HG03558 (cell line): ENCODE data around the gene AFF1.
A peak's percentile ranks its signal among the peaks of the same experiment; 100 is the strongest.
"Not testable (repeated sequence)": the region's sequence is repeated elsewhere in the genome, so short reads cannot be mapped to it uniquely, and the experiment has no call there.

Experiments
- ATAC-seq: cut with Tn5 transposase; IDR thresholded peaks from one replicate; pipeline ENCODE4 v1.9.1; 2021; ENCODE audit warnings: moderate number of reproducible peaks; ENCODE audit not compliant: unreplicated experiment; ENCODE audit errors: extremely low read depth

AFF1 gene

GRCh38 chr4:87073199-87074120 is 138.6 kb downstream of the AFF1 start:
- ATAC-seq, result peak; percentile 84

GRCh38 chr4:87074121-87074488 is 139.3 kb downstream of the AFF1 start:
- ATAC-seq, result peak; percentile 29

DNA sequence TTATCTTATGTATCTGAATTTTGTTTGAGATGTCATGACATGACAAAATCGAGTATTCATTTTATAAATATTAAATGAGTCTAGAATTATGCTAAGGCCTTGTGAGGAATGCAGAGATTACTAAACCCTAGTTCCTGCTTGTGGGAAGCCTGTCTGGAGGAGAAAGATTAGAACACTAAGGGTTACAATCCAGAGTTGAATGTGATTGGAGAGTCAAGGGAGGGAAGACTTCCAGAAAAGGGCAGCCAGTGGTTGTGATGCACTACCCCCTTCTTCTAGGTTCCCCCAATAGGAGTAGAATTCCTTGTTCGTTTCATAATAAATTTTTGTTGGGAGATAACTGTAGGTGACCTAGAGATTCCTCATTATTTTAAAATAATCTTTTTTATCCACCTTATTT is 141.1 kb downstream of the AFF1 start:
- no peak for ATAC-seq

- ATAC-seq, result no peak
These were observed 142.0 kb downstream of the AFF1 start for GRCh38 chr4:87076690-87077358.

DNA sequence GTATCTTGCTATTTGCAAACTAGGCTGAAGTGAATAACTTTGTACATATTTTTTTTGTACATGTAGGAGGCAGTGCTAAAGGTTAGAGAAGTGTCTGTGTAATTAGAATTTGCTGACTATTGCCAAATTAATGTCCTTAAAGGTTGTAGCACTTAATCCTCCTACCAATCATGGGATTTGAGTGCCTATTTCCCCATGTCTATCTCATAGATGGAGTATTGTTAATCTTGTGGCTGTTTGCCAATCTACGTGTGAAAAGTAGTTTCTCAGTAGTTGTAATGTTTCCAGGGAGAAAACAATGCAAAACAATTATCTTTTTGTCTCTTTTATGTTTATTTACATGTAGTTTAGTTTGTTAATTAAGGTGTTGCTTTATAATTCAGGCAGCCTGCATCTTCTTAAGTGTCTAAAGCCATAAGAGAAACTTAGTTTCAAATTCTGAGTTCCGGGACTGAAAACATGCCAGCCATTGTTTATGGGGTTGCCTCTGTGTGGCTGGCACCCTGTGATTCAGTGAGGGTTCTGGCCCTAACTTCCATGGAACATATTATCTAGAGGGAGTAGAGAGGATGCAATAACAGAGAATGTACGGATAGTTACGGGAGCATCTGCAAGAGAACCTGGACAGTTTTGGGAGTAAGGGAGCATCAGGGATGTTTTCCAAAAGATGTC is 143.2 kb downstream of the AFF1 start:
- ATAC-seq, result no peak

DNA sequence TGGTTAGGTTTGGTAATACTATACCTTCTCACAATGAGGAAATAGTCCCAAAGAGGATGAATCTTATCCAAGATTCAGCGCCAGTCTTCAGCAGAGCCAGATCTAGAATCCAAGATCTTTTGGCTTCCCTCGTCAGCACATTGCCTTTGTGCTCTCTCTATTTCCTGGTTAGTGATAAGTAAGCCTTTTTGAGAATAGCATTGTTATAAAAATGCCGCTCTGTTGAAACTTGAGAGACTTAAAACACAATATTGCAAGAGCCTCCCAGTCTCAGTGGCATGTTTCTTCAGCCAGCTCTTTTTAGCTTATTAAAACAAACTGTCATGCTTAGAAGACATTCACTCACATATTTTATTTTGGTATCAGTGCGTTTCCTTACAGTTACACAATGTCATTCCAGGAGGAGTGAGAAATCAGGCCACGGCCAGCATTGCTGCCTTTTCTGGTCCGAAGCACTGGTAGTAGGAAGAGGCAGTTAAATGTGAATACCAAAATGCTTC is 144.2 kb downstream of the AFF1 start:
- no peak for ATAC-seq

DNA sequence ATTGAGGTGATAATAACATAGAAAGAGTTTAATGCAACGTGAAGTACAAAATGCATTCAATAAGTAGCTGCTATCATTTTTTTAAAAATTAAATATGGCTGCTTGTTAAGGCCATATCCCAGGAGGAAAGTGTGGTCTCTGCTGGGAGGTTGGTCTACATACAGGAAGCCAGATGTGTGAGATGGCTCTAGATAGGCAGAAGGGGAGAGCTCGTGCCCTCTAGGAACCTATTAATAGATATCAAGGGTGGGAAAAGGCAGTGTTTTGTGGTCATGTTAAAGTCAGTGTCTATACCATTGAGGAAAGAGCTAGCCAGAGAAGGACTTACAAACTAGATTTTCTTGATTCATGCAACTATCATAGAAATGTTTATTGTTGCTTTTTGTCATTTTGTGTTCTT is 145.2 kb downstream of the AFF1 start:
- no peak for ATAC-seq

DNA sequence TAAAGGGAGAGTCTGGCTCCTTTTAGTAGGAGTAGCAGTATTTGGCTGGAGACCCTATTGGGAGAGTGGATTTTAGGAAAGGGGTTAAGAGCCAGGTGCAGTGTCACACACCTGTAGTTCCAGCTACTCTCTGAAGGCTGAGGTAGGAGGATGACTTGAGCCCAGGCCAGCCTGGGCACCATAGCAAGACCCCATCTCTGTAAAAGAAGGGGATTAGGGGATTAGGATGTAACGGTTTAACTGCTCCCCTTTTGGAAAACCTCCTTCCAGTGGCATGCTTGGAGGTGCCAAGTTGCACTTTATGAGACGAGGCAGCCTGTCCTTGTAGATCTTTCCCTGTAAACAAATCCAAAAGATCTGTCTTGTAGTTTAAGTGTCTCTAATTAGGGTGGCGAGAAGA is 145.7 kb downstream of the AFF1 start:
- ATAC-seq, result no peak

DNA sequence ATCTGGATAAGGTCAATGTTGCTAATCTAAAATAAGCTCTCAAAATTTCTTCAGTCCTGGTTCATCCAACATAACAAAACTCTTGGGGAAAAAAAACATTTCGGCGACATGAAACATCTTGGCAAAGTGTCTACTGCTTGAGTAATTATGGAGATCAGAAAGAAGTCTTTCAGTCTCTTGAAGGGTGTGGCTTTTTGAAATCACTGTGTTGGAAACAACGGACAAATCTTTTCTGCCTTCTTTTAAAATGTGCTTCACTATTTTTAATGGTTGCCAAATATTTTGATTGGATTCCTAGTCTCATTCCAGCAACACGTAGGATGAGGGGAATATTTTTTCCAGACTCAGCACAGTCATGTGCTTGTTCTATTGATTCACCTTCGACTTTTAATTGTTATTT is 147.0 kb downstream of the AFF1 start:
- ATAC-seq, result no peak

- not testable (repeated sequence) for ATAC-seq
These were observed 150.9 kb downstream of the AFF1 start for GRCh38 chr4:87085732-87086131.

- ATAC-seq, result no peak
These were observed 151.5 kb downstream of the AFF1 start for GRCh38 chr4:87086143-87086805.

DNA sequence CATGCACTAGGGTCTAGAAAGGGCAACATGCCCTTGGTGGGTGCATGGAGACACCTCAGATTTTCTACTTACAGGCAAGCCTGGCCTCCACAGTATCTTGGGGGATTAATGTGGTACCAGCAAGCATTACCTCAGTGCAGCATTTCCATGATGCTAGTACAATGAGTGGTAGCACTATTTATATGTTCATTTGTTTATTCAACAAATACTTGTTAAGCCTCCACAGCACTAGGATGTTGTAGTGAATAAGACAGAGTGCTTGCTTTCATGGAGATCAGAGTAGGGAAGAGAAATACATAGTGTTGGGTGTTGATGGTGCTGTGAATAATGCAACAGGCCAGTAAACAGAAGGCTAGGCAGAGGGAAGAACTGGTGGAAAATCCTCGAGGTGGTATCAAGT is 152.2 kb downstream of the AFF1 start:
- no peak for ATAC-seq

GRCh38 chr4:87087420-87087819 is 152.6 kb downstream of the AFF1 start:
- no peak for ATAC-seq

- no peak for ATAC-seq
These were observed 153.4 kb downstream of the AFF1 start for GRCh38 chr4:87088186-87088585.

- no peak for ATAC-seq
These were observed 154.6 kb downstream of the AFF1 start for GRCh38 chr4:87089368-87089767.

GRCh38 chr4:87090305-87090704 is 155.5 kb downstream of the AFF1 start:
- ATAC-seq, result no peak

- ATAC-seq, result no peak
These were observed 157.8 kb downstream of the AFF1 start for GRCh38 chr4:87092389-87093141.

DNA sequence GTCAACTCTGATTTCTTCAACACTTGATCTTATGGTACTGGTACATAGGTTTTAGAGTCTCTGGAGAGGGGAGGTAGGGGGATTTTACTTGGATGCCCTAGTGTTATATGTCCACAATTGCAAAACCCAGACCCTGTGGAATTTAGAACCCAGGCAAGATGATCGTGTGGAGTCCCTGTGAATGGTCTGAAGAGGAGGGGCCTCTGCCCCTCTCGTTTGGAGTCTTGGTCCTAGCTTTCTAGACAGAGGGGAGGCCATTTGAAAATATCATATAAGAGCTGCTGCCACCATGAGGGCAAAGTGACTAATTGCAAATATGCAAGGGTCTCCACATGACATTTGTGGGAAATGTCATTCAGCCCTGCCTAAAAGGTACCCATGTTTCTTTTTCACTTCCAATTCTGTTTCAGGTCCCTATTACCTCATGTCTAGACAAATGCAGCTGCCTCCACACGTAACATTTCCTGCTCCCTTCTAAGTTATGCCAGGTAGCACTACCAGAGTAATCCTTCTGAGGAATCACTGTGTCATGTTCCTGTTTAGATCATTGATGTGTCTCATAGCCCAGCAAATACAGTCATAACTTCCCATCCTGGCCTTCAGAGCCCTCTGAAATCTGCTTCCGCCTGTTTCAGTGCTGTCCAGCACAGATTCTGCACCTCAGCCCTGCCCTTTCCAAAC is 158.8 kb downstream of the AFF1 start:
- ATAC-seq, result peak; percentile 63

DNA sequence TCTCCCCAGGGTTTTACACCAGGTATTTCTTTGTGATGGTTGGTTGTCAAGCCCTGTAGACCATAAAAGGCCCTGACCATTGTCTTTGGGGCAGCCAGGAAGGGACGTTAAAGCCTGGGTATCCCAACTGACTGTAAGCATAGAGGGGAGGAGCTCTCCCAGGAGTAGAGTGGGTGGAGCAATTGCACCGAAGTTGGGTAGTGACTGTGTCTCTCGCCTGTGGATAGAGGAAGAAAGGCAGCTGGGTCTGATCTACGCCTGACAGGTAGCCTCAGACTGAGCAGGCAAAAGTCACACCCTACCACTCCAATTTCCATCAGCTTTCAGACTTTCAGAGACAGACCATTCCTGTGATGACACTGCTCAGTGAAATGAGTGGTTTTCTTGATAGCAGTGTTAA is 162.3 kb downstream of the AFF1 start:
- no peak for ATAC-seq
